ENCODE data around the gene NOTUM.

DNA sequence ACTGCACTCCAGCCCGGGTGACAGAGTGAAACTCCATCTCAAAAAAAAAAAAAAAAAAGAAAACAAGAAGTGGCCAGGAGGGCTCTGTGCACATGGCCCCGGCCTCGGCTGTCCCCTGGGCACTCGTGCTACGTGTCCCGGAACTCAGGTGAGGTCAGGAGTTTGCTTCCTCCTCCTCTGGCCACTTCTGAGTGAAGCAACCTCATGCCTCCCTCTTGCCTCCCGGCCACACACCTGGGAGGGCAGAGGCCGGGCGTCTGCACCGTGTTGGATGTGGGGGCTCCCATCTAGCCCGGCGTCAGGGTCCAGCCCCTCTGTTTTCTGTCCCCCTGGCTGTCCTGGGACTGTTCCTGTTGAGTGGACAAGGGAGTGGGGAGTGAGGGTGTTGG lies 38.6 kb upstream of the NOTUM start:
- no peak for TF ChIP-seq POLR2A (IDR thresholded peaks at IDR 0.05)
- TF ChIP-seq, protein P1, sequence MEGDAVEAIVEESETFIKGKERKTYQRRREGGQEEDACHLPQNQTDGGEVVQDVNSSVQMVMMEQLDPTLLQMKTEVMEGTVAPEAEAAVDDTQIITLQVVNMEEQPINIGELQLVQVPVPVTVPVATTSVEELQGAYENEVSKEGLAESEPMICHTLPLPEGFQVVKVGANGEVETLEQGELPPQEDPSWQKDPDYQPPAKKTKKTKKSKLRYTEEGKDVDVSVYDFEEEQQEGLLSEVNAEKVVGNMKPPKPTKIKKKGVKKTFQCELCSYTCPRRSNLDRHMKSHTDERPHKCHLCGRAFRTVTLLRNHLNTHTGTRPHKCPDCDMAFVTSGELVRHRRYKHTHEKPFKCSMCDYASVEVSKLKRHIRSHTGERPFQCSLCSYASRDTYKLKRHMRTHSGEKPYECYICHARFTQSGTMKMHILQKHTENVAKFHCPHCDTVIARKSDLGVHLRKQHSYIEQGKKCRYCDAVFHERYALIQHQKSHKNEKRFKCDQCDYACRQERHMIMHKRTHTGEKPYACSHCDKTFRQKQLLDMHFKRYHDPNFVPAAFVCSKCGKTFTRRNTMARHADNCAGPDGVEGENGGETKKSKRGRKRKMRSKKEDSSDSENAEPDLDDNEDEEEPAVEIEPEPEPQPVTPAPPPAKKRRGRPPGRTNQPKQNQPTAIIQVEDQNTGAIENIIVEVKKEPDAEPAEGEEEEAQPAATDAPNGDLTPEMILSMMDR (IDR thresholded peaks at IDR 0.05), result no peak
